ENCODE measurements around the gene PTPRO. TPM values are rescaled to one million over a fixed set of nuclear protein-coding genes. Genes with fewer than 3 reads are reported as not detected.

PTPRO gene
- total RNA-seq, 1 donor from 2014 or later, result 20.2 TPM

GRCh38 chr12:15526033-15526432 lies 203.7 kb downstream of the PTPRO start:
- DNase-seq (ENCODE audit: low spot score), result no peak

- peak; percentile 37 for DNase-seq (ENCODE audit: low spot score)
Observed at GRCh38 chr12:15527201-15528080, 205.1 kb downstream of the PTPRO start.

- DNase-seq (ENCODE audit: low spot score), result no peak
Observed at GRCh38 chr12:15528666-15529065, 206.4 kb downstream of the PTPRO start.

GRCh38 chr12:15530361-15530760 lies 208.1 kb downstream of the PTPRO start:
- no peak for DNase-seq (ENCODE audit: low spot score)

GRCh38 chr12:15532364-15532977 lies 210.2 kb downstream of the PTPRO start:
- DNase-seq (ENCODE audit: low spot score), result peak; percentile 40

GRCh38 chr12:15534322-15534721 lies 212.0 kb downstream of the PTPRO start:
- DNase-seq (ENCODE audit: low spot score), result no peak

- no peak for DNase-seq (ENCODE audit: low spot score)
Observed at GRCh38 chr12:15534874-15535273, 212.6 kb downstream of the PTPRO start.

DNA sequence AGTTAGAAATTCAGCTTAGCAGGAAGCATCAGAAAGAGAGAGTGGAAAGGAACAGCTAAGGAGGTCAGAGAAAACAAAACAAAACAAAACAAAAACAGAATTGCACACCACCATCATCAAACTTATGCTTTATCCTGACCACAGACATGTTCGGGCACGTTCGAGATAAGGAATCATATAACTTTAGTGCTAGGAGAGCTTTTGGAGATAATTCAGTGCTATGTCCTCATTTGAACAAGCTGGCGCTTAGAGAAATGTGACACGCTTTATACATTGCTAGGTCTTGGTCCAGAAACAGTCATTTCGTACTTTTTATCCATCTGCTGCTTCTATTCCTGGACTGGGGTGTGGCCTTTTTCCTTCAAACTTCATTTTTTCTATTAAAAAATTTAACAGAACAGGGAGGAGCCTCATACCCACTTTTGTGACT lies 213.1 kb downstream of the PTPRO start:
- no peak for DNase-seq (ENCODE audit: low spot score)

DNA sequence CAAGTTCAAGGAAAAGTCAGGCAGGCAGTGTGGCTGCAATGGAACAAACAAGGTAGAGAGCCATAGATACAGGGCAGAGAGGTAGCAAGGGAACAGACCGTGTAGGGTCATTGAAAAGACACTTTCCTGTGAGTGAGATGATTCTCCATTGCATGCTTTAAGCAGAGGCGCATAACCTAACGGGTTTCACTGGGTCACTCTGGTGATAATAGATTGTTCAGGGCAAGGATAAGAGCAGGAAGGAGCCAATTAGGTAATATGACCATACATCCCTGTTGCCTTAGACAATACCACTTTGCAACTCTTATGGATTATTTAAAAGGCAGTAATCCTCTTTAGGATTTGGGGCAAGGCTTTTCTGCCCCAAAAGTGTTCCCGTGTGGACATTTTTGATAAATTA lies 214.1 kb downstream of the PTPRO start:
- DNase-seq (ENCODE audit: low spot score), result no peak

GRCh38 chr12:15538881-15539280 lies 216.6 kb downstream of the PTPRO start:
- no peak for DNase-seq (ENCODE audit: low spot score)

DNA sequence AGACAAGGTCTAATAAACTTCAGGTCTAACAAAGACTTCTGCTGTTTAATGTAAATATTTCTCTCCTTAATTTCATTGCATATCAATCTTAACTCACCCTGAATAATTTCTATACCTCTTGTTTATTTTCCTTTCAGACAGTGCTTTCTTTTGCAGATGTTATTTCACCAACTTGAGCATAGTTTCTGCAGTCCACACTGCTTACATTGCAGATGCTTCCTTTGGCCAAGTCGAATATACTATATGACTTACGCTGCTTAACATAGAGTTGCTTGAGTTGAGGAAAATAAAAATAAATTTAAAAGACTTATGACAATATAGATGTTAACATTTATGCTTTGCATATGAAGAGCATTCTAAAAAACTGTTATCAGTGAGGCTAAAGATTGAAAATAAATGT lies 217.7 kb downstream of the PTPRO start:
- DNase-seq (ENCODE audit: low spot score), result no peak

DNA sequence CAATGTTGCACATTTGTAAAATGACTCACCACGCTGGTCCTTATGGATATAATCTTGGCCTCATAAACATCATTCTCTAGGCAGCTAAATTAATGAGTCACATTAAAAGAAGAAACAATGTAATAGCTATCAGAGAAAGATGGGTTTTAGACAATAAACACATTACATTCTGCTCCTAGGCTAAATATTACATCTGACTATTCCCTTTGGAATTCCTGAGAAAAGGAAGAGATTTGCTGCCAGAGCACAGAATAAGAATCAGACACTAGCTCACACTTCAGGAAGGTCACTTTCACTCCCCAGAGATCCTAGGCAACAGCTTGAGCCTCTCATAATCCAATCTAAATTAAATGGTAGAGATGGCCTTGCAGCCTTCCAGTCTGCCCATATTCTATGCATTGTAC lies 218.2 kb downstream of the PTPRO start:
- DNase-seq (ENCODE audit: low spot score), result peak; percentile 20

DNA sequence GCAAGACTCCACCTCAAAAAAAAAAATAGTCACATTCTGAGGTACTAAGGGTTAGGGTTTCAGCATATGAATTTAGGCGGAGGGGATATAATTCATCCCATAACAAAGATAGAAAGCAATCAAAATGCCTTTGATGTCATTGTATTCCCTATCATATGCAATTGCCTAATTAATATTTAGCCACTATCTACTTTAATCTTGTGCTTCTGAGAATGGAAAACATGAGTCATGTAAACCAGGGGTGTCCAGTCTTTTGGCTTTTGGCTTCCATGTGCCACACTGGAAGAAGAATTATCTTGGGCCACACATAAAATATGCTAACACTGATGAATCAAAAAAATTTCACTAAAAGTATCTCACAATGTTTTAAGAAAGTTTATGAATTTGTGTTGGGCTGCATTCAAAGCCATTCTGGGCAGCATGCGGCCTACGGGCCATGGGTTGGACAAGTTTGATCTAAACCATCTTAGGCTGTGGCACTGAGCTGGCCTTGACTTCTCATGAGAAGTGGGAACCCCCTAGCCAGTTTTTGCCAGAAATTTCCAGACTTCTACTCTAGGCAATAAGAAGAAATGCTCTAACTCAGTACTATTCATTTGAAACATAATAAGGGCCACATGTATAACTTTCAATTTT lies 219.8 kb downstream of the PTPRO start:
- DNase-seq (ENCODE audit: low spot score), result no peak

GRCh38 chr12:15543347-15543746 lies 221.0 kb downstream of the PTPRO start:
- no peak for DNase-seq (ENCODE audit: low spot score)

GRCh38 chr12:15544589-15544988 lies 222.3 kb downstream of the PTPRO start:
- no peak for DNase-seq (ENCODE audit: low spot score)

GRCh38 chr12:15545334-15545733 lies 223.0 kb downstream of the PTPRO start:
- no peak for DNase-seq (ENCODE audit: low spot score)

- peak; percentile 34 for DNase-seq (ENCODE audit: low spot score)
Observed at GRCh38 chr12:15546102-15546701, 223.9 kb downstream of the PTPRO start.

GRCh38 chr12:15547063-15547462 lies 224.8 kb downstream of the PTPRO start:
- no peak for DNase-seq (ENCODE audit: low spot score)

DNA sequence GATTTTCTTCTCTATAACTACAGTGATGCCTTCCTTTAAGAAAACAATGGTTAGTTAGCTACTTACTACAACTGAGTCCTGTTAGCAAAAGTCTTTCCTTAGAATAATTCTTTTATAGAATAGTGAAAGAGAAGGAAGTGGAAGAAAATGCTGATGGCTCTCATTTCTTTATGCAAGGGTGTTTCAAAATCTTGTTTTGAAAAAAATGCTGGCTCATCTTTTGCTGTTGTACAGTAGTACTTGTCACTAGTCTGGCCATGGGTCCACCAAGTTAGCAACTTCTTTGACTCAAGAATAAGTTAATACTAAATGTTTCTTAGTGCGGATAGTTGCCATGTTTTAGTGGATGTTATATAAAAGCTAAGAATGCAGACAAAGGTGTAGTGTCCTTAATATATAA lies 225.4 kb downstream of the PTPRO start:
- DNase-seq (ENCODE audit: low spot score), result no peak

DNA sequence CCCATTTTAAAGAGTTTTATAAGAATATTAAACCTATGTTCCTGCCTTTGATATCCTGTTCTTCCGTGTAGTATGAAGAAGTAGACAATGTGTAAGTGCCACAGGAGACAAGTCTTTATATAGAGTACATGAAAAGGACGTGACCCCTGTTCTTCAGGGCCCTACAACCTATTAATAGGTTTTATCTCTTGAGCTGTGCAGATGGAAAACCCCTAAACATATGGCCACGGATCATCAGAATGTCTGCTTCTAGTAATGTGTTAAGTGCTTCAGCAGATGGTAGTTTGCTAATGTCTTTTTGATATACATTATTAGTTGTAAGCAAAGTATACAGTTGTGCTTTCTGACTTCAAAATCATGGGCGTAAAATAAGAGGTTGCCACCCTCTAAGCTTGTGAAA lies 228.5 kb downstream of the PTPRO start:
- no peak for DNase-seq (ENCODE audit: low spot score)

DNA sequence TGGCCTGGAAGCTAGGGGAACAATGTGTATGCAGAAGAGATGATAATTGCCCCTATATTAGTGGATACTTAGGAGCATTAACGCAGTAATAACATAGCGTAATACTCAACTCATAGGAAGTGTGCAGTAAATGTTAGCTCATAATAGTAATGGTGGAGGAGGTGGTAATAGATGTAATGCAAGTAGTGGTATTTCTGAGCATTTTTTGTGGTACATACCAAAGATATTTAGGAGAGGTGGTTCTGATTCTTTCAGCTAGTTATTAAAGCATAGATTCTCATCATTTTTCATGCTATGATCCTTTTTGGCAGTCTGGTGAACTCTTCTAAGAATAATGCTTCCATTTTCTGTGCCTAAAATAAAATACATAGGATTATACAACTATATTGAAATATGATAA lies 233.1 kb downstream of the PTPRO start:
- DNase-seq (ENCODE audit: low spot score), result no peak

- DNase-seq (ENCODE audit: low spot score), result no peak
Observed at GRCh38 chr12:15556411-15557102, 234.2 kb downstream of the PTPRO start.
